M059J (cell line): ENCODE results near the gene CBFA2T2. TPM values are rescaled to one million over a fixed set of nuclear protein-coding genes. Genes with fewer than 3 reads are reported as not detected.
"Not testable (repeated sequence)": the region's sequence is repeated elsewhere in the genome, so short reads cannot be mapped to it uniquely, and the experiment has no call there.

Source experiments
- DNase-seq: peaks from one replicate; pipeline ENCODE4 v3.0.0-alpha.2; 2012; ENCODE audit warnings: low read depth
- total RNA-seq: library from RNA; depleted of rRNA; stranded (reverse); fragments of >200 nt; shearing (Covaris generic); gene quantifications from 2 replicates; pipeline ENCODE4 v1.2.3, GENCODE V29; 2014

Gene CBFA2T2
- total RNA-seq, 1 experiment from 2014 or later, result 13.8 TPM

DNA sequence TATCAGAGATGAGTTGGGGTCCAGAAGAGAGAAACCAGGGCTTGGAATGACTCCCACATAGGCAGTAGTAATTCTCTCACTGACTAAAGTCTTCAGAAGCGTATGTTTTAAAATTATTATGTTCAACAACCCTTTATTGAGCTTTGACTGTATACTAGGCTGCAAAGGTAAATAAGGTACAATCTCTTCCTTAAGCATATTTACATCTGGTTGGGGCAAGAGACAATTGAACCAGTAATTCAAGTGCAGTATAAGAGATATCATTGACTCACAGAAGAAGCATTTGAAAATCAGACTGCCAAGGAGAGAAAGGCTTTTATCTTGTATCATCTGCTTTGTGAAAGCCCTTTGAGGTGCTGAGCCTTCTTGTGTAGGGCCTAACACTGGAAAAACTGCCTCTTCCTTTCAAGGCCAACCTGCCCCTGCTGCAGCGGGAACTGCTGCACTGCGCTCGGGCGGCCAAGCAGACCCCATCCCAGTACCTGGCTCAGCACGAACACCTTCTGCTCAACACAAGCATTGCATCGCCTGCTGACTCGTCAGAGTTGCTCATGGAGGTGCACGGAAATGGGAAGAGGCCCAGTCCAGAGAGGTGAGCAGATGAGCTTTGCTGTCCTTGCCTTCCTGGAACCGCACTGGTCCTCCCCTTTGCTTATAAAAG, 132.9 kb downstream of the CBFA2T2 start:
- DNase-seq, result no peak

GRCh38 chr20:33624399-33624798, 134.5 kb downstream of the CBFA2T2 start:
- DNase-seq, result no peak

- DNase-seq, result no peak
Measured at GRCh38 chr20:33626190-33626589, 136.3 kb downstream of the CBFA2T2 start.

- no peak for DNase-seq
Measured at GRCh38 chr20:33627577-33628216, 137.8 kb downstream of the CBFA2T2 start.

- DNase-seq, result no peak
Measured at GRCh38 chr20:33629533-33629932, 139.6 kb downstream of the CBFA2T2 start.

- no peak for DNase-seq
Measured at GRCh38 chr20:33629979-33630378, 140.1 kb downstream of the CBFA2T2 start.

GRCh38 chr20:33630507-33630906, 140.6 kb downstream of the CBFA2T2 start:
- DNase-seq, result no peak

DNA sequence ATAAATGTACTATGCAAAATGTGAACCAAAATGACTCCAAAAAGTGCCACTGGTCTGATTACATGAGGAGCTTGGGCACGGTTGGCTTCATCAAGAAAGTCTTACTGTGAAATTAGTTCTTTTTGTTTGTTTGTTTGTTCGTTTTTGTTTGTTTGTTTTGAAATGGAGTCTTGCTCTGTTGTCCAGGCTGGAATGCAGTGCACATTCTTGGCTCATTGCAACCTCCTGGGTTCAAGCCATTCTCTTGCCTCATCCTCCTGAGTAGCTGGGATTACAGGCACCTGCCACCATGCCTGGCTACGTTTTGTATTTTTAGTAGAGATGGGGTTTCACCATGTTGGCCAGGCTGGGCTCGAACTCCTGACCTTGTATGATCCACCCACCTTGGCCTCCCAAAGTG, 142.0 kb downstream of the CBFA2T2 start:
- not testable (repeated sequence) for DNase-seq

- no peak for DNase-seq
Measured at GRCh38 chr20:33635341-33635740, 145.4 kb downstream of the CBFA2T2 start.

GRCh38 chr20:33636776-33637175, 146.9 kb downstream of the CBFA2T2 start:
- no peak for DNase-seq

- no peak for DNase-seq
Measured at GRCh38 chr20:33640287-33640686, 150.4 kb downstream of the CBFA2T2 start.

DNA sequence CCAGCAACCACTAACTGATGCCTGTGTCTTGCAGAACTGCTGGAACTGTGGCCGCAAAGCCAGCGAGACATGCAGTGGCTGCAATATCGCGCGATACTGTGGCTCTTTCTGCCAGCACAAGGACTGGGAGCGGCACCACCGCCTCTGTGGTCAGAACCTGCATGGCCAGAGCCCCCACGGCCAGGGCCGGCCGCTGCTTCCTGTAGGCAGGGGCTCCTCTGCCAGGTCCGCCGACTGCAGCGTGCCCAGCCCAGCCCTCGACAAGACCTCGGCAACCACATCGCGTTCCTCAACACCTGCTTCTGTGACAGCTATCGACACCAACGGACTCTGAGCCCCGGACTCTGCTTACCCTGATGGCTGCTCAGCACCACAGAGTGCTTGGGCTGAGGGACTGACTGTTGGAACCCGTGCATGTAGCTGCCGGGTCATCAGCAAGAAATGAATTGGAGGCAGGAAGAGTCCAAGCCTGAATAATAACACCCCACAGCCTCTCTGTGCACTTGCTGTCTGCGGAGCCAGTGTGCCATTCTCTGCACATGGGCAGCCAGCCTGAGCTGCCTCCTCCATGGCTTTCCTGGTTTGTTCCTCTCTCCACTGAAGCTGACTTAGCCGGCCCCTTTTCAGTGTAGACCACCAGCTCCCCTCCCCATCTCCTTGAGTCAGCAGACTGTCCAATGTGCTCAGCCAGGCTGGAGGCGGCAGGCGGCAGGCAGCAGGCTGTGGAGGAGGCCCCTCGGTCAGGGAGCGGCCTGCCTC, 154.6 kb downstream of the CBFA2T2 start:
- no peak for DNase-seq

- no peak for DNase-seq
Measured at GRCh38 chr20:33645072-33645358, 155.1 kb downstream of the CBFA2T2 start.

GRCh38 chr20:33645396-33645795, 155.5 kb downstream of the CBFA2T2 start:
- DNase-seq, result no peak

GRCh38 chr20:33646191-33646590, 156.3 kb downstream of the CBFA2T2 start:
- DNase-seq, result no peak

DNA sequence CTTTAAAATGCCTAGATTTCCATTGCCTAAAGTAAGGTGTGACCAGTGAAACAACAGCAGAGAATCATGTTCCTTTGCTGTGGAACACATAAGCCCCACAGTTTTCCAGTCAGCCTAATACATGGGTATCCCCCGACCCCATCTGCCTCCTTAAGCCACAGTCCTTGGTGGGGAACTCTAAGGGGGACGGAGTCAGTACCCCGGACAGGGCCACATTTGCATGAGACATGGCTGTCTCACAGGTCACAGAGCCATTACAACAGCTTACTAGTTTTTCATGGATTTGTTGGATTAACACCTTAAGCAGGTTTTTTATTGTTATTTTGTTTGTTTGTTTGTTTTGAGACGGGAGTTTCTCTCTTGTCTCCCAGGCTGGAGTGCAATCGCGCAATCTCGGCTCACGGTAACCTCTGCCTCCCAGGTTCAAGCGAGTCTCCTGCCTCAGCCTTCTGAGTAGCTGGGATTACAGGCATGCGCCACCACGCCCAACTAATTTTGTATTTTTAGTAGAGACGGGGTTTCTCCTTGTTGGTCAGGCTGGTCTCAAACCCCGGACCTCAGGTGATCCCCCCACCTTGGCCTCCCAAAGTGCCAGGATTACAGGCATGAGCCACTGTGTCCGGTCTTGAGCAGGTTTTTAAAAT, 157.2 kb downstream of the CBFA2T2 start:
- not testable (repeated sequence) for DNase-seq

- DNase-seq, result peak; percentile 93
Measured at GRCh38 chr20:33647603-33648395, 157.9 kb downstream of the CBFA2T2 start.

DNA sequence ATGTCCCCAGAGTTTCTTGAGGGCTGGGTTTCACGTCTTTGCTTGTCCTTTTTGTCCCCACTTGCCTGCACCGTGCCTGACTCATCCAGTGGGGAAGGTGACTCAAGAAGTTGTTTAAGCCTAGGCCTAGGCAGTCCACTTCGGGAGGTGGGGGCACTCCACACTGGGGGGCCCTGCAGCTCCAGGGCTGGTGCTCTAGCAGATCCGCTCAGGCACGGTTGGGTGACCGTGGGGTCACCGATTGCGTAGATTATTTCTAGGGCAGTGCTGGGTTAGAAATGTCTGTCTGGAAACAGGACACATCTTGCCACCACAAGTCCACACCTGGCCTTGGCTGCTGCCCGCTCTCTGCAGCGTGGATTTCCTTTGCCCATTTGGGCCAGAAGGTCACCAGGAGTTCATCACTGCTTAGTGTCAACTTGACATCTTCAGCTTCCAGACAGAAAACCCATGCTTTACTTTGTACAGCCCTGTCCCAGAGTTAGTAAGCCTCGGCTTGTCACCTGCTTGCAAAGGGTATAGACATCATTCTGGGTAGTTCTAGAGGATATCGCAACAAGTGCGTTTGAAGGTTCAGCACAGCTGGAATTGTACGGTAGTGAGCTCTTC, 158.6 kb downstream of the CBFA2T2 start:
- peak; percentile 73 for DNase-seq

DNA sequence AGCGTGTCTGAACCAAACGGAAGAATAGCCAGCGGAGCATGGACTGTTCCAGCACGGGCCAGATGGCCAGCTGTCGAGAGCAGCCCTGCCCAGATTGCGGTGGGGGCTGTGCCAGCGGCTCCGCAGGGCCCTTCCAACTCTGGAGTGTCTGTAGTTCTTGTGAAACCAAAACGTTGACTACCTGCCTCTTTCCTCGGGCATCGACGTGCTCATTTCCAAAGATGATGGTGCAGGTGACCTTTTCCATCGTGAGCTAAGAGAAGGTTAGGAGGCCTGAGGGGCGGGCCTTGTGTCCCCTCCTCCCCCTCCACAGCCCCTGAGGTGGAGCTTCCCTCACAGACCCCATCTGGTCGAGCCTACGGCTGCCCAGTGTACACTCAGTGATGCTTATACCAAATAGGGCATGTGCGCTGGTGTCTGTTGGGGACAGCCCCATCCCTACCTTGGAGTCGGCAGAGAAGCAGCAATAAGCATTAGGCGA, 159.3 kb downstream of the CBFA2T2 start:
- no peak for DNase-seq

DNA sequence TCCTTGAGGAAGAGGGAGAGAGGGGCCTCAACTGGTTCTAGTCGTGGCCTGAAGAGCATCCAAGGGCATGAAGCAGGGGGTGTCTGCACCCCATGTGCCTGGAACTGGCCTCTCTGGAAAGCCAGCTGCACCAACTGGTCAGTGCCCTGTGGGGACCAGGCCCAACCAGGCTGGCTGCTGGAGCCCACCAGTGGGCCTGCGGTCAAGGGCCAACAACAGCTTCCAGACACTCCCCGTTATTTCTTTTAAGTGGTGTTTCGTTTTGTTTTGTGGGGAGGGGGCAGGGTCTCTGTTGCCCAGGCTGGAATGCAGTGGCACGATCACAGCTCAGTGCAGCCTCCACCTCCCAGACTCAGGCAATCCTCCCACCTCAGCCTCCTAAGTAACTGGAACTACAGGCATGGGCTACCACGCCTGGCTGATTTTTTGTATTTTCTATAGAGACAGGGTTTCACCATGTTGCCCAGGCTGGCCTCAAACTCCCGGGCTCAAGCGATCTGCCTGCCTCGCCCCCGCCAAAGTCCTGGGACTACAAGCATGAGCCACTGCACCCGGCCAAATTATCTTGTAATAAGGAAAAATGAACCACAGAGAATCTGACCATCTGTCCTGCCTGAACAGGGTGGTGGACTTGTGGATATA, 160.3 kb downstream of the CBFA2T2 start:
- no peak for DNase-seq
